GM21786 (cell line): Measurements from ENCODE around the gene SERBP1.
"Not testable (repeated sequence)": the region's sequence is repeated elsewhere in the genome, so short reads cannot be mapped to it uniquely, and the experiment has no call there.

ENCODE experiments used
- ATAC-seq: cut with Tn5 transposase; IDR thresholded peaks from one replicate; pipeline ENCODE4 v1.9.1; 2021; ENCODE audit not compliant: unreplicated experiment

The SERBP1 gene

GRCh38 chr1:67441183-67441582 lies 11.0 kb upstream of the SERBP1 start:
- ATAC-seq: peak; percentile 42

GRCh38 chr1:67440339-67440738 lies 10.1 kb upstream of the SERBP1 start:
- ATAC-seq: no peak

GRCh38 chr1:67439277-67440029 lies 9.3 kb upstream of the SERBP1 start:
- no peak for ATAC-seq

- no peak for ATAC-seq
Observed at GRCh38 chr1:67437961-67438360, 7.8 kb upstream of the SERBP1 start.

GRCh38 chr1:67436511-67437055 lies 6.4 kb upstream of the SERBP1 start:
- ATAC-seq: no peak

GRCh38 chr1:67434491-67434890 lies 4.3 kb upstream of the SERBP1 start:
- ATAC-seq: no peak

GRCh38 chr1:67433837-67434236 lies 3.6 kb upstream of the SERBP1 start:
- ATAC-seq: no peak

- no peak for ATAC-seq
Observed at GRCh38 chr1:67432745-67433144, 2.5 kb upstream of the SERBP1 start.

GRCh38 chr1:67431869-67432578 lies 1.8 kb upstream of the SERBP1 start:
- ATAC-seq: no peak

- ATAC-seq: no peak
Observed at GRCh38 chr1:67431156-67431765, 1.1 kb upstream of the SERBP1 start.

- ATAC-seq: peak; percentile 0
Observed at GRCh38 chr1:67429528-67430357, 459 bp downstream of the SERBP1 start.

GRCh38 chr1:67429011-67429527 lies 1.1 kb downstream of the SERBP1 start:
- no peak for ATAC-seq

- no peak for ATAC-seq
Observed at GRCh38 chr1:67427947-67428346, 2.3 kb downstream of the SERBP1 start.

- ATAC-seq: no peak
Observed at GRCh38 chr1:67427465-67427864, 2.7 kb downstream of the SERBP1 start.

- ATAC-seq: no peak
Observed at GRCh38 chr1:67420835-67421492, 9.2 kb downstream of the SERBP1 start.

- ATAC-seq: no peak
Observed at GRCh38 chr1:67418839-67419586, 11.2 kb downstream of the SERBP1 start.

- ATAC-seq: not testable (repeated sequence)
Observed at GRCh38 chr1:67417733-67418132, 12.5 kb downstream of the SERBP1 start.

- ATAC-seq: no peak
Observed at GRCh38 chr1:67415041-67415440, 15.2 kb downstream of the SERBP1 start.

GRCh38 chr1:67414574-67414973 lies 15.6 kb downstream of the SERBP1 start:
- ATAC-seq: no peak
